Measurements from ENCODE around the gene RTEL1.
"Not testable (repeated sequence)": the region's sequence is repeated elsewhere in the genome, so short reads cannot be mapped to it uniquely, and the experiment has no call there.

The RTEL1 gene

GRCh38 chr20:63657937-63658748 lies at the start of gene RTEL1:
RTEL1 (plus strand) TSS chr20:63658312; CDS start chr20:63659403, 1,091 bp downstream.
- peak; percentile 38 for DNase-seq

GRCh38 chr20:63610581-63611435 lies 47.3 kb upstream of the RTEL1 start:
- DNase-seq = no peak

GRCh38 chr20:63611646-63612045 lies 46.5 kb upstream of the RTEL1 start:
- no peak for DNase-seq

- no peak for DNase-seq
Measured at GRCh38 chr20:63612276-63612931, 45.7 kb upstream of the RTEL1 start.

GRCh38 chr20:63613863-63614594 lies 44.1 kb upstream of the RTEL1 start:
- DNase-seq = not testable (repeated sequence)

GRCh38 chr20:63617092-63617875 lies 40.8 kb upstream of the RTEL1 start:
- no peak for DNase-seq

- no peak for DNase-seq
Measured at GRCh38 chr20:63617876-63618265, 40.2 kb upstream of the RTEL1 start.

- no peak for DNase-seq
Measured at GRCh38 chr20:63618291-63618980, 39.7 kb upstream of the RTEL1 start.

- DNase-seq = no peak
Measured at GRCh38 chr20:63619086-63619485, 39.0 kb upstream of the RTEL1 start.

- no peak for DNase-seq
Measured at GRCh38 chr20:63619505-63619904, 38.6 kb upstream of the RTEL1 start.

- DNase-seq = no peak
Measured at GRCh38 chr20:63620991-63621390, 37.1 kb upstream of the RTEL1 start.

- no peak for DNase-seq
Measured at GRCh38 chr20:63622096-63622495, 36.0 kb upstream of the RTEL1 start.

GRCh38 chr20:63622732-63623131 lies 35.4 kb upstream of the RTEL1 start:
- no peak for DNase-seq

- no peak for DNase-seq
Measured at GRCh38 chr20:63624486-63624885, 33.6 kb upstream of the RTEL1 start.

GRCh38 chr20:63625771-63626423 lies 32.2 kb upstream of the RTEL1 start:
- DNase-seq = no peak

GRCh38 chr20:63626424-63627128 lies 31.5 kb upstream of the RTEL1 start, which contains the start of gene GMEB2:
GMEB2 (minus strand) TSS chr20:63627101; CDS start chr20:63619397, 7,704 bp downstream.
- DNase-seq = no peak

- DNase-seq = peak; percentile 71
Measured at GRCh38 chr20:63627129-63627750, 30.9 kb upstream of the RTEL1 start.

- DNase-seq = no peak
Measured at GRCh38 chr20:63627751-63628245, 30.3 kb upstream of the RTEL1 start.
